H1 (cell line): Measurements from ENCODE around the gene COASY. TPM values are rescaled to one million over a fixed set of nuclear protein-coding genes. Genes with fewer than 3 reads are reported as not detected.
A peak's percentile ranks its signal among the peaks of the same experiment; 100 is the strongest.

Experiments
- CTCF ChIA-PET: fragments of 300-600 bp; sonication (Branson Sonifier 250); formaldehyde crosslinking; loops from one replicate; lab custom pipeline; 2021; ENCODE audit not compliant: partially characterized antibody; lab: Charles Lee
- POLR2A ChIA-PET: fragments of 300-600 bp; sonication (Branson Sonifier 250); formaldehyde crosslinking; loops from one replicate; lab custom pipeline; 2021; ENCODE audit warnings: inconsistent platforms; ENCODE audit not compliant: partially characterized antibody; lab: Charles Lee
- DNase-seq, 2 experiments: peaks; one replicate each; pipeline versions ENCODE4 v3.0.0 to v3.0.0-alpha.2; 2010 to 2022; ENCODE audit warnings: low spot score in 2 of 2, low read depth in 1 of 2, mixed read lengths in 1 of 2
- FAIRE-seq: peaks from 2 replicates; lab custom pipeline; 2011; peaks lifted over from hg19 to GRCh38; lab: Jason Lieb, UNC
- H2AFZ ChIP-seq: 2 replicates; pipeline ENCODE4 v1.8.1; 2012; ENCODE audit warnings: low read length, inconsistent platforms
- H2AK5ac ChIP-seq: 2 replicates; pipeline ENCODE4 v1.6.1; 2013; ENCODE audit warnings: low read depth, low read length
- H2BK120ac ChIP-seq: replicated peaks from 2 replicates; pipeline ENCODE3; 2013; ENCODE audit warnings: low read depth, low read length, inconsistent platforms
- H2BK12ac ChIP-seq: 2 replicates; pipeline ENCODE4 v1.6.1; 2013; ENCODE audit warnings: low read depth, low read length
- H2BK15ac ChIP-seq: 2 replicates; pipeline ENCODE4 v1.6.1; 2013; ENCODE audit warnings: low read length
- H2BK20ac ChIP-seq: 2 replicates; pipeline ENCODE4 v1.6.1; 2013; ENCODE audit warnings: low read length
- H2BK5ac ChIP-seq: 2 replicates; pipeline ENCODE4 v1.6.1; 2013; ENCODE audit warnings: low read depth, low read length
- H3K14ac ChIP-seq: 2 replicates; pipeline ENCODE4 v1.6.1; 2013; ENCODE audit warnings: inconsistent platforms; ENCODE audit not compliant: insufficient read length
- H3K18ac ChIP-seq: 2 replicates; pipeline ENCODE4 v1.6.1; 2013; ENCODE audit warnings: low read length; ENCODE audit errors: extremely low read depth
- H3K23ac ChIP-seq: 2 replicates; pipeline ENCODE4 v1.6.1; 2013; ENCODE audit warnings: inconsistent platforms; ENCODE audit not compliant: insufficient read length
- H3K23me2 ChIP-seq: 2 replicates; pipeline ENCODE4 v1.6.1; 2013; ENCODE audit warnings: low read depth, low read length
- H3K27ac ChIP-seq: 2 replicates; pipeline ENCODE4 v1.6.1; 2011; ENCODE audit warnings: low read depth, low read length, inconsistent platforms
- H3K27me3 ChIP-seq, 4 experiments: replicated peaks in 1 of 4; 1 replicate in 1 of 4; 2 replicates in 3 of 4; pipeline versions ENCODE4 v1.6.1 to v1.8.1; 2011 to 2013; ENCODE audit warnings: low read length in 3 of 4, mild to moderate bottlenecking in 3 of 4, inconsistent platforms in 2 of 4, mixed read lengths in 2 of 4, moderate library complexity in 1 of 4; ENCODE audit not compliant: control insufficient read depth in 3 of 4, insufficient read depth in 3 of 4; ENCODE audit errors: extremely low read depth in 1 of 4
- H3K36me3 ChIP-seq, 4 experiments: 2 replicates each; pipeline versions ENCODE4 v1.6.1 to v1.8.1; 2011 to 2013; ENCODE audit warnings: mild to moderate bottlenecking in 4 of 4, low read length in 3 of 4, moderate library complexity in 2 of 4, control low read depth in 1 of 4, inconsistent platforms in 1 of 4; ENCODE audit not compliant: insufficient read depth in 4 of 4, control insufficient read depth in 2 of 4
- H3K4ac ChIP-seq: replicated peaks from 2 replicates; pipeline ENCODE3; 2013; ENCODE audit warnings: low read length, low read depth, mixed read lengths, inconsistent platforms; ENCODE audit not compliant: insufficient read length
- H3K4me1 ChIP-seq, 4 experiments: replicated peaks in 1 of 4; 1 replicate in 1 of 4; 2 replicates in 3 of 4; pipeline versions ENCODE4 v1.6.1 to v1.8.1; 2011 to 2013; ENCODE audit warnings: low read length in 3 of 4, inconsistent platforms in 2 of 4, mixed read lengths in 1 of 4; ENCODE audit not compliant: insufficient read depth in 4 of 4, control insufficient read depth in 3 of 4
- H3K4me2 ChIP-seq, 2 experiments: 2 replicates each; pipeline versions ENCODE4 v1.6.1 to v1.8.1; 2011 to 2013; ENCODE audit warnings: low read depth in 2 of 2, low read length in 2 of 2, control low read depth in 1 of 2, inconsistent platforms in 1 of 2, mild to moderate bottlenecking in 1 of 2; ENCODE audit not compliant: insufficient read depth in 1 of 2
- H3K4me3 ChIP-seq, 4 experiments: fragments of 200-600, 300-600 bp in 1 of 4; sonication (generic), shearing (Covaris generic), sonication (Bioruptor Twin) in 1 of 4; 2 replicates each; pipeline versions ENCODE4 v1.5.1 to v1.8.1; 2011 to 2016; ENCODE audit warnings: low read length in 4 of 4, low read depth in 3 of 4, control low read depth in 2 of 4, inconsistent platforms in 2 of 4, mild to moderate bottlenecking in 2 of 4, mixed read lengths in 1 of 4, moderate library complexity in 1 of 4; ENCODE audit not compliant: insufficient read depth in 2 of 4; ENCODE audit errors: extremely low read depth in 1 of 4
- H3K56ac ChIP-seq: replicated peaks from 2 replicates; pipeline ENCODE3; 2013; ENCODE audit warnings: low read depth, mild to moderate bottlenecking, mixed read lengths, low read length, inconsistent platforms; ENCODE audit not compliant: insufficient read length
- H3K79me1 ChIP-seq: 2 replicates; pipeline ENCODE4 v1.6.1; 2013; ENCODE audit warnings: low read depth, low read length, control low read depth
- H3K79me2 ChIP-seq, 2 experiments: 2 replicates each; pipeline versions ENCODE4 v1.6.1 to v1.8.1; 2012 to 2013; ENCODE audit warnings: low read length in 2 of 2, mild to moderate bottlenecking in 2 of 2, inconsistent platforms in 1 of 2; ENCODE audit not compliant: insufficient read depth in 2 of 2, control insufficient read depth in 1 of 2
- H3K9ac ChIP-seq, 4 experiments: replicated peaks in 1 of 4; 1 replicate in 1 of 4; 2 replicates in 3 of 4; pipeline versions ENCODE4 v1.6.1 to v1.8.1; 2011 to 2013; ENCODE audit warnings: low read depth in 3 of 4, low read length in 3 of 4, control low read depth in 2 of 4, mild to moderate bottlenecking in 2 of 4, moderate library complexity in 2 of 4, inconsistent platforms in 1 of 4; ENCODE audit errors: extremely low read depth in 1 of 4
- H3K9me3 ChIP-seq, 2 experiments: 2 replicates each; pipeline versions ENCODE4 v1.6.1 to v1.8.1; 2012 to 2013; ENCODE audit warnings: mild to moderate bottlenecking in 2 of 2, moderate library complexity in 2 of 2, control low read depth in 1 of 2, inconsistent platforms in 1 of 2, low read depth in 1 of 2, low read length in 1 of 2, mixed read lengths in 1 of 2; ENCODE audit not compliant: insufficient read depth in 2 of 2
- H4K20me1 ChIP-seq, 2 experiments: replicated peaks in 1 of 2; 2 replicates each; pipeline versions ENCODE3 to v1.8.1; 2011 to 2013; ENCODE audit warnings: inconsistent platforms in 2 of 2, low read length in 2 of 2, mild to moderate bottlenecking in 1 of 2; ENCODE audit not compliant: insufficient read depth in 2 of 2, control insufficient read depth in 1 of 2
- H4K5ac ChIP-seq: 2 replicates; pipeline ENCODE4 v1.6.1; 2013; ENCODE audit warnings: low read length, low read depth, mixed read lengths, inconsistent platforms; ENCODE audit not compliant: insufficient read length
- H4K8ac ChIP-seq: 2 replicates; pipeline ENCODE4 v1.8.0; 2013; ENCODE audit warnings: mild to moderate bottlenecking, moderate library complexity, low read length, inconsistent platforms; ENCODE audit not compliant: insufficient read depth; ENCODE audit errors: extremely low read depth
- H4K91ac ChIP-seq: replicated peaks from 2 replicates; pipeline ENCODE3; 2013; ENCODE audit warnings: low read length, mixed read lengths, inconsistent platforms; ENCODE audit not compliant: insufficient read length
- BCL11A ChIP-seq, 2 experiments: IDR thresholded peaks; one replicate each; pipeline ENCODE4 v1.6.1; 2011; ENCODE audit warnings: low read depth in 2 of 2, low read length in 2 of 2, mild to moderate bottlenecking in 2 of 2
- E2F6 ChIP-seq: IDR thresholded peaks from 2 replicates; pipeline ENCODE4 v1.6.1; 2012; ENCODE audit warnings: inconsistent platforms
- SIN3A ChIP-seq, 2 experiments: IDR thresholded peaks in 1 of 2; conservative IDR thresholded peaks in 1 of 2; 2 replicates each; pipeline ENCODE4 v1.6.1; 2011 to 2012; ENCODE audit warnings: low read length in 2 of 2, improper control_type of control experiment in 1 of 2, low read depth in 1 of 2, mild to moderate bottlenecking in 1 of 2
- SIRT6 ChIP-seq: IDR thresholded peaks from one replicate; pipeline ENCODE4 v1.7.1; 2012; ENCODE audit warnings: low read length, inconsistent platforms
- SRF ChIP-seq: IDR thresholded peaks from 2 replicates; pipeline ENCODE4 v1.6.1; 2011; ENCODE audit warnings: mild to moderate bottlenecking, low read depth, low read length, moderate library complexity
- TEAD4 ChIP-seq: IDR thresholded peaks from 2 replicates; pipeline ENCODE4 v1.6.1; 2012; ENCODE audit warnings: low read depth, low read length, inconsistent platforms, mixed read lengths
- WGBS, 2 experiments: shearing (Covaris generic) in 1 of 2; methylation state at CpG; one replicate each; pipeline versions ENCODE4 v1.1.6 to v1.1.7; 2013 to 2015; ENCODE audit warnings: low lambda C conversion rate in 2 of 2, mixed read lengths in 2 of 2, inconsistent platforms in 1 of 2, low coverage in 1 of 2, missing lambda C conversion rate in 1 of 2; ENCODE audit not compliant: insufficient replicate concordance in 2 of 2, insufficient coverage in 1 of 2, insufficient read length in 1 of 2; ENCODE audit errors: extremely low coverage in 1 of 2, missing lambda C conversion rate in 1 of 2; 5-methylcytosine and 5-hydroxymethylcytosine counted together
- polyA plus RNA-seq, 7 experiments: library from polyadenylated mRNA; depleted of rRNA in 3 of 7; stranded (reverse) in 5 of 7; unstranded in 2 of 7; fragments of >200 nt in 5 of 7; fragments of 200-250 nt in 2 of 7; gene quantifications; 1 replicate in 5 of 7; 2 replicates in 1 of 7; 4 replicates in 1 of 7; pipeline versions ENCODE4 v1.2.1 to v1.2.3, GENCODE V29; 2011 to 2013; ENCODE audit warnings: missing spikeins in 2 of 7, mixed read lengths in 2 of 7
- total RNA-seq: library from RNA; stranded (reverse); fragmentation: NEBNext Ultra II Directional; extraction: Animal tissue kit (Norgen Biotek cat#: 25700); gene quantifications from 2 replicates; pipeline ENCODE4 v1.2.1, GENCODE V29; 2021
- TF ChIP-seq, protein P1 (sequence below): IDR thresholded peaks from 2 replicates; pipeline ENCODE4 v1.6.1; 2011; ENCODE audit warnings: low read length, improper control_type of control experiment
- TF ChIP-seq, protein P2 (sequence below): IDR thresholded peaks from 2 replicates; pipeline ENCODE4 v1.6.1; 2012; ENCODE audit warnings: inconsistent platforms

COASY gene
- total and polyA plus RNA-seq, 2 of the 8 experiments (the other 6 are each of a cell fraction or from before 2014, with no cell fraction given): 64.5 to 100 TPM

DNA sequence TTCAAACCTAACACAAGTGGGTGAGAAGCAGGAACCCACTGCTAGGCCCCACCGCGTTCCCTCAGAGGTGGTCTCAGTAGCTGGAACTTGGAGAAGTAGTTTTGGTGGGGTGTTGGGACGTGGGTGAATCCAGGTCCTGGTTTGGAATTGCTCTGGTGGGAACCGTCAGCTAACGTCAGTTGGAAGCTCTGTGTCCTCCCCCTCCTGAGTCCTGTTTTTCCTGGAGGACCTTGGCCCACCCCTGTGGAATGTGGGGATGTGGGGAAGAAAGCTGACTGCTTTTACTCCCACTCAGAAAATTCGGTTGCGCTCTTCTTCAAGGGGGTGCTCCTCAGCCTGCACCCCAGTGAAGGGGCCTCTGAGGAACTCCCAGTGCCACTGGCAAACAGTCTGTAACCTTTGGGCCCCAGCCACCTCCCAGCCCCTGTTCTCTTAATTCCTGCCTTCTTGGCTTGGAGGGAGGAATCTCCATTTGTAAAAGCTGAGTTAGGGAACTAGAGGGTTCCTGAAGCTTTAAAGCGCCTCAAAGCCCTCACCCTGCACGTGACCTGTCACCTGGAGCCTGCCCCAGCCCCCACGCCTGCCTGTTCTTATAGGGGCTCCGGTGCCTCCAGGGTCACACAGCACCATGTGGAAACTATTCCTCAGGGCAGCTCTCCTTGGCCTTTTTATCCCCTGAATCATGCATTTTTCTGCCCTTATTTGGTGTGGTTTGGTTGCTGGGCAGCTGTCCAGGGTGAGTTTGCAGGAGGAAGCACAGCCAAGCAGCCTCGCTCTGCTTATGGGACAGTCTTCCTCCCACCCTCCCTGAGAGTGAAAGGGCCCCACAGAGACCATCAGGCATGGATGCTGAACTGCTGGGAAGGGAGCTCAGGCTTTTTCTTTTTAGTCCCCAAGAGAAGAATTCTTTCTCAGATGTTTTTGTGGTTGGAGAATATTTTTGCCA is 42.1 kb upstream of the COASY start:
- Histone ChIP-seq H4K20me1 (peaks cover 2 to 7% of the 10 kb centered on the region in 2 experiments), H3K23me2 (no peaks in the 10 kb centered on the region), H2BK20ac (no peak overlapping the region), H3K4me2 (peak overlapping the region; percentile 44 to 45), H3K27me3 (no peaks in the 10 kb centered on the region; a peak in 3 of 7 replicates), H4K5ac (no peak overlapping the region), H2BK15ac (no peak overlapping the region; the same call in 1 of the 2 replicates), H3K79me2 (no peaks in the 10 kb centered on the region), H4K8ac (no peak overlapping the region), H3K56ac (no peak overlapping the region), H2BK5ac (no peak overlapping the region), H3K36me3 (peaks cover 3 to 9% (median 5%) of the 10 kb centered on the region in 4 experiments; a peak in 5 of 8 replicates), H3K9ac (no peak overlapping the region), H3K4me1 (peaks cover 6 to 18% (median 15%) of the 10 kb centered on the region in 4 experiments), H2BK12ac (no peak overlapping the region), H3K27ac (no peak overlapping the region), H3K9me3 (no peaks in the 10 kb centered on the region), H2BK120ac (no peak overlapping the region), H3K4me3 (peak overlapping the region in 2 of 4 experiments; percentile 8 to 26; a peak in 3 of 8 replicates), H3K4ac (no peak overlapping the region), H2AFZ (no peak overlapping the region), H3K79me1 (no peaks in the 10 kb centered on the region), H3K14ac (no peak overlapping the region), H4K91ac (no peak overlapping the region), H3K18ac (no peak overlapping the region), H3K23ac (no peak overlapping the region), H2AK5ac (no peak overlapping the region)
- WGBS, 2 experiments: 48% methylated on average over 12 of the region's 12 CpGs; no CpG with 5 or more reads in 1 of the 2 experiments
- ChIA-PET POLR2A (interaction anchor here (0.6 to 2.2 kb wide), 9 partner anchors 9 to 502 kb away, joined by 3 to 14 read pairs (median 5); partner anchors contain the start of genes DNAJC7 and NAGLU), CTCF (interaction anchor here (0.6 to 5.8 kb wide), 22 partner anchors 10 to 298 kb away, joined by 3 to 69 read pairs (median 5); partner anchors contain the start of gene CAVIN1)
- DNase-seq (peak; percentile 51 to 59), FAIRE-seq (no peak)
- TF ChIP-seq, protein P1, sequence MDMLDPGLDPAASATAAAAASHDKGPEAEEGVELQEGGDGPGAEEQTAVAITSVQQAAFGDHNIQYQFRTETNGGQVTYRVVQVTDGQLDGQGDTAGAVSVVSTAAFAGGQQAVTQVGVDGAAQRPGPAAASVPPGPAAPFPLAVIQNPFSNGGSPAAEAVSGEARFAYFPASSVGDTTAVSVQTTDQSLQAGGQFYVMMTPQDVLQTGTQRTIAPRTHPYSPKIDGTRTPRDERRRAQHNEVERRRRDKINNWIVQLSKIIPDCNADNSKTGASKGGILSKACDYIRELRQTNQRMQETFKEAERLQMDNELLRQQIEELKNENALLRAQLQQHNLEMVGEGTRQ: peak; percentile 90
- TF ChIP-seq, protein P2, sequence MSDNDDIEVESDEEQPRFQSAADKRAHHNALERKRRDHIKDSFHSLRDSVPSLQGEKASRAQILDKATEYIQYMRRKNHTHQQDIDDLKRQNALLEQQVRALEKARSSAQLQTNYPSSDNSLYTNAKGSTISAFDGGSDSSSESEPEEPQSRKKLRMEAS: peak; percentile 79
- TF ChIP-seq TEAD4 (peak; percentile 25; the same call in 1 of the 2 replicates), BCL11A (IDR thresholded peaks at IDR 0.05; ENCODE audit: low read depth in 2 of 2, low read length in 2 of 2) (no peak), SIN3A (conservative IDR thresholded peaks at IDR 0.05 in 1 of 2, IDR thresholded peaks at IDR 0.05 in 1 of 2; ENCODE audit: low read depth in 1 of 2, low read length in 2 of 2) (peak; percentile 74 to 85; a peak in 2 of 4 replicates), SIRT6 (no peak), E2F6 (peak; percentile 31; the same call in 1 of the 2 replicates), SRF (peak; percentile 90)
